WTC11 (cell line): ENCODE results near the gene RAB22A. TPM values are rescaled to one million over a fixed set of nuclear protein-coding genes. Genes with fewer than 3 reads are reported as not detected.

Experiments
- ATAC-seq: fragments of 200-7000 bp; cut with Tn5 transposase; 2 replicates; pipeline ENCODE4 v1.10.0; 2021; ENCODE audit warnings: mild to moderate bottlenecking, moderate library complexity
- CTCF ChIA-PET: fragments of 300-600 bp; sonication (Branson Sonifier 250); formaldehyde crosslinking; loops from one replicate; lab custom pipeline; 2021; ENCODE audit warnings: antibody characterized with exemption; lab: Charles Lee
- POLR2A ChIA-PET: fragments of 350-600 bp; sonication (Branson Sonifier 250); formaldehyde crosslinking; loops from one replicate; lab custom pipeline; 2021; ENCODE audit warnings: antibody characterized with exemption; lab: Charles Lee
- DNase-seq: peaks from one replicate; pipeline ENCODE4 v3.0.0; 2021; ENCODE audit warnings: low spot score
- H3K27ac Mint-ChIP-seq: 2 replicates; pipeline ENCODE4 v1.8.0; 2021; ENCODE audit warnings: mixed read lengths
- H3K27me3 Mint-ChIP-seq: 2 replicates; pipeline ENCODE4 v1.8.0; 2021; ENCODE audit warnings: low read depth, mild to moderate bottlenecking, moderate library complexity, mixed read lengths
- H3K36me3 Mint-ChIP-seq: 2 replicates; pipeline ENCODE4 v1.8.0; 2021; ENCODE audit warnings: mixed read lengths
- H3K4me1 Mint-ChIP-seq: 2 replicates; pipeline ENCODE4 v1.8.0; 2022; ENCODE audit warnings: mixed read lengths
- H3K4me3 Mint-ChIP-seq: 2 replicates; pipeline ENCODE4 v1.8.0; 2021; ENCODE audit warnings: mild to moderate bottlenecking, moderate library complexity, mixed read lengths
- H3K9me3 Mint-ChIP-seq: 2 replicates; pipeline ENCODE4 v1.8.0; 2021; ENCODE audit warnings: mixed read lengths
- ATF1 ChIP-seq: sonication (generic); formaldehyde crosslinking; IDR thresholded peaks from 2 replicates; pipeline ENCODE4 v1.8.1; 2023; ENCODE audit warnings: mild to moderate bottlenecking, moderate library complexity, missing genetic modification reagents
- CBFB ChIP-seq: sonication (generic); formaldehyde crosslinking; IDR thresholded peaks from 2 replicates; pipeline ENCODE4 v1.8.1; 2022; ENCODE audit warnings: mild to moderate bottlenecking, low read depth, missing genetic modification reagents
- GABPB1 ChIP-seq: sonication (generic); formaldehyde crosslinking; IDR thresholded peaks from 2 replicates; pipeline ENCODE4 v1.8.1; 2023; ENCODE audit warnings: mild to moderate bottlenecking, missing genetic modification reagents
- IRF2 ChIP-seq: sonication (generic); formaldehyde crosslinking; IDR thresholded peaks from 2 replicates; pipeline ENCODE4 v1.8.0; 2022; ENCODE audit warnings: low read depth, missing genetic modification reagents, borderline replicate concordance
- KAT7 ChIP-seq: sonication (generic); formaldehyde crosslinking; IDR thresholded peaks from 2 replicates; pipeline ENCODE4 v1.8.1; 2023; ENCODE audit warnings: missing genetic modification reagents, mild to moderate bottlenecking, borderline replicate concordance
- MXD4 ChIP-seq: fragments of 250-450 bp; sonication (Bioruptor Pico); IDR thresholded peaks from 2 replicates; pipeline ENCODE4 v1.8.0; 2021; ENCODE audit warnings: mild to moderate bottlenecking, moderate library complexity, borderline replicate concordance
- ZNF138 ChIP-seq: sonication (generic); formaldehyde crosslinking; conservative IDR thresholded peaks from 2 replicates; pipeline ENCODE4 v1.8.1; 2022; ENCODE audit warnings: mild to moderate bottlenecking, moderate library complexity, missing genetic modification reagents
- ZNF396 ChIP-seq: fragments of 250-450 bp; sonication (Bioruptor Pico); IDR thresholded peaks from 2 replicates; pipeline ENCODE4 v1.8.0; 2021; ENCODE audit warnings: mild to moderate bottlenecking, moderate library complexity, borderline replicate concordance
- total RNA-seq: library from RNA; stranded (reverse); gene quantifications from 3 replicates; pipeline ENCODE4 v1.2.3, GENCODE V29; 2021
- TF ChIP-seq, protein P1 (sequence below): sonication (generic); formaldehyde crosslinking; conservative IDR thresholded peaks from 2 replicates; pipeline ENCODE4 v1.8.1; 2023; ENCODE audit warnings: mild to moderate bottlenecking, low read depth, missing genetic modification reagents, moderate library complexity
- TF ChIP-seq, protein P2 (sequence below): sonication (generic); formaldehyde crosslinking; IDR thresholded peaks from 2 replicates; pipeline ENCODE4 v1.8.0; 2022; ENCODE audit warnings: missing genetic modification reagents
- TF ChIP-seq, protein P3 (sequence below): sonication (generic); formaldehyde crosslinking; IDR thresholded peaks from 2 replicates; pipeline ENCODE4 v1.8.1; 2023; ENCODE audit warnings: mild to moderate bottlenecking, missing genetic modification reagents, borderline replicate concordance
- TF ChIP-seq, protein P4 (sequence below): fragments of 250-450 bp; sonication (Bioruptor Pico); IDR thresholded peaks from 2 replicates; pipeline ENCODE4 v1.9.0; 2021; ENCODE audit warnings: mild to moderate bottlenecking, borderline replicate concordance
- TF ChIP-seq, protein P5 (sequence below): sonication (generic); formaldehyde crosslinking; IDR thresholded peaks from 2 replicates; pipeline ENCODE4 v1.8.1; 2022; ENCODE audit warnings: low read depth, missing genetic modification reagents, borderline replicate concordance

RAB22A gene
- total RNA-seq, 1 experiment from 2014 or later, result 6.0 TPM

DNA sequence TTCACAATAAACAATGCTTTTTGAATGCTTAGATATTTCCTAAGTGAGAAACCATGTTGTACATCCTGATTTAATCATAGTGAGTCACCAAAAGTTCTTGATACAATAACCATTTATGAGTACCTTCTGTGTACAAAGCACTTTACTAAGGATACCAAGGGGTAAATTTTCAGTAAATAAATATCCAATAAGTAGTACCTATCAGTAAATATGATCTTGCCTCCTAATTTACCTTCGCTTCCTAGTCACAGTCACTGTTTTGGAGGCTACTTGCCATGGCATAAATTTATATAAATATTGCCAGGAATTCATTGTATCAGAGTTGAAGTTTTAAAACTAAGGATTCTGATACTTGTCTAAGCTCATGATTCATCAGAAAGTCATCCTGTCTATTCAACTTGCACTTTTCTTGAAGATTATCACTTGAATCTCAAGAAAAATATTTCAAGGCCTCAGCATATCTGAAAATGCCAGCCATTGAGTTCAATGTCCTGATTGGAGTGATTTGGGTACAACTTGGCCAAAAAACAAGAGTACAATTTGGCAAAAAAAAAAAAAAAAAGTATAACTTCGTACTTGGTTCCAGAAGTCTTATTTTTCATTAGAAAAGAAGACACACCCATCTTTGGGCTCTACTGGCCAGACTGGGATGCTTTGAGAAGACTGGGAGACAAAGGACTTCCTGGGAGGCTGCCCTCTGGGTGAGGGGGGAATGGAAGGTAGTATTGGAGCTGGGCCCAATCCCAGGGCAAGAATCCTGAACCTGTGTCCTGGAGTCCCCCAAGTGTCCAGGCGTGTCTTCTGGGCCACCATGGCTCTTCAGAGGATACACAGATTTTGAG lies 32.8 kb downstream of the RAB22A start (continued):
- TF ChIP-seq, protein P1, sequence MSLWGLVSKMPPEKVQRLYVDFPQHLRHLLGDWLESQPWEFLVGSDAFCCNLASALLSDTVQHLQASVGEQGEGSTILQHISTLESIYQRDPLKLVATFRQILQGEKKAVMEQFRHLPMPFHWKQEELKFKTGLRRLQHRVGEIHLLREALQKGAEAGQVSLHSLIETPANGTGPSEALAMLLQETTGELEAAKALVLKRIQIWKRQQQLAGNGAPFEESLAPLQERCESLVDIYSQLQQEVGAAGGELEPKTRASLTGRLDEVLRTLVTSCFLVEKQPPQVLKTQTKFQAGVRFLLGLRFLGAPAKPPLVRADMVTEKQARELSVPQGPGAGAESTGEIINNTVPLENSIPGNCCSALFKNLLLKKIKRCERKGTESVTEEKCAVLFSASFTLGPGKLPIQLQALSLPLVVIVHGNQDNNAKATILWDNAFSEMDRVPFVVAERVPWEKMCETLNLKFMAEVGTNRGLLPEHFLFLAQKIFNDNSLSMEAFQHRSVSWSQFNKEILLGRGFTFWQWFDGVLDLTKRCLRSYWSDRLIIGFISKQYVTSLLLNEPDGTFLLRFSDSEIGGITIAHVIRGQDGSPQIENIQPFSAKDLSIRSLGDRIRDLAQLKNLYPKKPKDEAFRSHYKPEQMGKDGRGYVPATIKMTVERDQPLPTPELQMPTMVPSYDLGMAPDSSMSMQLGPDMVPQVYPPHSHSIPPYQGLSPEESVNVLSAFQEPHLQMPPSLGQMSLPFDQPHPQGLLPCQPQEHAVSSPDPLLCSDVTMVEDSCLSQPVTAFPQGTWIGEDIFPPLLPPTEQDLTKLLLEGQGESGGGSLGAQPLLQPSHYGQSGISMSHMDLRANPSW (CRISPR knock-in tag), result no peak
- TF ChIP-seq, all 79 proteins: peak for 0

DNA sequence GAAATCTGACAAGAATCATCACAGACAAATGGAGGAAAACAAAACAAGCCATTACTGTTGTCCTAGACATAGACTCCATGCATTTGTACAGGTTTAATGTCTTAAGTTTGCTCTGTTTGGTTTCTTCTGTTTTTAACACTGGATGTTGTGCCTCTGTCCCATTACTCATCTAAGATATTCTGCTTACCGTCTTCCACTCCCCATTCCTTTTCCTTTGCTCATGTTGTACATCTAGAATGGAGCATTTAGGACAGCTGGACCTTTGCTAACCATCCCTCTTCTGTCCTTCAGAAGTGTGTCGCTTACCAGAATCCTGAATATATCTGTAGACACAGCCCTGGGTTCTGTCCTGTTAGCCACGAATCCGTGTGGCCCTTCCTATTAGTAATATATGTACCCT lies 35.2 kb downstream of the RAB22A start:
- TF ChIP-seq, protein P2, sequence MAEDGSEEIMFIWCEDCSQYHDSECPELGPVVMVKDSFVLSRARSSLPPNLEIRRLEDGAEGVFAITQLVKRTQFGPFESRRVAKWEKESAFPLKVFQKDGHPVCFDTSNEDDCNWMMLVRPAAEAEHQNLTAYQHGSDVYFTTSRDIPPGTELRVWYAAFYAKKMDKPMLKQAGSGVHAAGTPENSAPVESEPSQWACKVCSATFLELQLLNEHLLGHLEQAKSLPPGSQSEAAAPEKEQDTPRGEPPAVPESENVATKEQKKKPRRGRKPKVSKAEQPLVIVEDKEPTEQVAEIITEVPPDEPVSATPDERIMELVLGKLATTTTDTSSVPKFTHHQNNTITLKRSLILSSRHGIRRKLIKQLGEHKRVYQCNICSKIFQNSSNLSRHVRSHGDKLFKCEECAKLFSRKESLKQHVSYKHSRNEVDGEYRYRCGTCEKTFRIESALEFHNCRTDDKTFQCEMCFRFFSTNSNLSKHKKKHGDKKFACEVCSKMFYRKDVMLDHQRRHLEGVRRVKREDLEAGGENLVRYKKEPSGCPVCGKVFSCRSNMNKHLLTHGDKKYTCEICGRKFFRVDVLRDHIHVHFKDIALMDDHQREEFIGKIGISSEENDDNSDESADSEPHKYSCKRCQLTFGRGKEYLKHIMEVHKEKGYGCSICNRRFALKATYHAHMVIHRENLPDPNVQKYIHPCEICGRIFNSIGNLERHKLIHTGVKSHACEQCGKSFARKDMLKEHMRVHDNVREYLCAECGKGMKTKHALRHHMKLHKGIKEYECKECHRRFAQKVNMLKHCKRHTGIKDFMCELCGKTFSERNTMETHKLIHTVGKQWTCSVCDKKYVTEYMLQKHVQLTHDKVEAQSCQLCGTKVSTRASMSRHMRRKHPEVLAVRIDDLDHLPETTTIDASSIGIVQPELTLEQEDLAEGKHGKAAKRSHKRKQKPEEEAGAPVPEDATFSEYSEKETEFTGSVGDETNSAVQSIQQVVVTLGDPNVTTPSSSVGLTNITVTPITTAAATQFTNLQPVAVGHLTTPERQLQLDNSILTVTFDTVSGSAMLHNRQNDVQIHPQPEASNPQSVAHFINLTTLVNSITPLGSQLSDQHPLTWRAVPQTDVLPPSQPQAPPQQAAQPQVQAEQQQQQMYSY (CRISPR knock-in tag), result no peak
- TF ChIP-seq, protein P3, sequence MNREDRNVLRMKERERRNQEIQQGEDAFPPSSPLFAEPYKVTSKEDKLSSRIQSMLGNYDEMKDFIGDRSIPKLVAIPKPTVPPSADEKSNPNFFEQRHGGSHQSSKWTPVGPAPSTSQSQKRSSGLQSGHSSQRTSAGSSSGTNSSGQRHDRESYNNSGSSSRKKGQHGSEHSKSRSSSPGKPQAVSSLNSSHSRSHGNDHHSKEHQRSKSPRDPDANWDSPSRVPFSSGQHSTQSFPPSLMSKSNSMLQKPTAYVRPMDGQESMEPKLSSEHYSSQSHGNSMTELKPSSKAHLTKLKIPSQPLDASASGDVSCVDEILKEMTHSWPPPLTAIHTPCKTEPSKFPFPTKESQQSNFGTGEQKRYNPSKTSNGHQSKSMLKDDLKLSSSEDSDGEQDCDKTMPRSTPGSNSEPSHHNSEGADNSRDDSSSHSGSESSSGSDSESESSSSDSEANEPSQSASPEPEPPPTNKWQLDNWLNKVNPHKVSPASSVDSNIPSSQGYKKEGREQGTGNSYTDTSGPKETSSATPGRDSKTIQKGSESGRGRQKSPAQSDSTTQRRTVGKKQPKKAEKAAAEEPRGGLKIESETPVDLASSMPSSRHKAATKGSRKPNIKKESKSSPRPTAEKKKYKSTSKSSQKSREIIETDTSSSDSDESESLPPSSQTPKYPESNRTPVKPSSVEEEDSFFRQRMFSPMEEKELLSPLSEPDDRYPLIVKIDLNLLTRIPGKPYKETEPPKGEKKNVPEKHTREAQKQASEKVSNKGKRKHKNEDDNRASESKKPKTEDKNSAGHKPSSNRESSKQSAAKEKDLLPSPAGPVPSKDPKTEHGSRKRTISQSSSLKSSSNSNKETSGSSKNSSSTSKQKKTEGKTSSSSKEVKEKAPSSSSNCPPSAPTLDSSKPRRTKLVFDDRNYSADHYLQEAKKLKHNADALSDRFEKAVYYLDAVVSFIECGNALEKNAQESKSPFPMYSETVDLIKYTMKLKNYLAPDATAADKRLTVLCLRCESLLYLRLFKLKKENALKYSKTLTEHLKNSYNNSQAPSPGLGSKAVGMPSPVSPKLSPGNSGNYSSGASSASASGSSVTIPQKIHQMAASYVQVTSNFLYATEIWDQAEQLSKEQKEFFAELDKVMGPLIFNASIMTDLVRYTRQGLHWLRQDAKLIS (CRISPR knock-in tag), result no peak
- no peak for TF ChIP-seq ZNF396 (CRISPR knock-in tag)
- CTCF ChIA-PET, result no interaction called here

DNA sequence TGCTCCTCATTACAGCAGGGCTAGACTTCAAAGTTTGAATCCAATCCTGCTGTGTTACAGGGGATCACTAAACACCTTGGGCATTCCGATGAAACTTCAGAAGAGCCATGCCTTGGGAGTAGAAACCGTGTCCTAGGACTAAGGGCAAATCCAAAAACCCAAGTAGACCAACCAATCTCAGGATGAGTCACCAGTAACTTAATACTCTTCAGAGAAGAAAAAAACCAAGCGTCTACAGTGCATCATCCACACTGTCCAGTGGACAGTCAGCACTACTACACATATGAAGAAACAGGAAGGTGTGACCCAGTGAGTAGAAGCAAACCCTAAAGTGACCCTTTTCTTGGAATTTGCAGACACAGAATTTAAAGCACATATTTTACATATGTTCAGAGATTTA lies 40.1 kb downstream of the RAB22A start:
- no peak for ATAC-seq
- Mint-ChIP-seq H3K27ac (no peak overlapping the region), H3K4me1 (no peaks in the 10 kb centered on the region), H3K27me3 (no peaks in the 10 kb centered on the region), H3K4me3 (no peak overlapping the region), H3K9me3 (peaks cover 4% of the 10 kb centered on the region; the same call in 1 of the 2 replicates), H3K36me3 (peaks cover 22% of the 10 kb centered on the region)
- ChIA-PET POLR2A (no interaction called here), CTCF (no interaction called here)
- DNase-seq, result no peak
- no peak for TF ChIP-seq ATF1 (CRISPR knock-in tag)
- no peak for TF ChIP-seq MXD4 (CRISPR knock-in tag)
- TF ChIP-seq KAT7 (CRISPR knock-in tag), result no peak
- TF ChIP-seq, protein P4, sequence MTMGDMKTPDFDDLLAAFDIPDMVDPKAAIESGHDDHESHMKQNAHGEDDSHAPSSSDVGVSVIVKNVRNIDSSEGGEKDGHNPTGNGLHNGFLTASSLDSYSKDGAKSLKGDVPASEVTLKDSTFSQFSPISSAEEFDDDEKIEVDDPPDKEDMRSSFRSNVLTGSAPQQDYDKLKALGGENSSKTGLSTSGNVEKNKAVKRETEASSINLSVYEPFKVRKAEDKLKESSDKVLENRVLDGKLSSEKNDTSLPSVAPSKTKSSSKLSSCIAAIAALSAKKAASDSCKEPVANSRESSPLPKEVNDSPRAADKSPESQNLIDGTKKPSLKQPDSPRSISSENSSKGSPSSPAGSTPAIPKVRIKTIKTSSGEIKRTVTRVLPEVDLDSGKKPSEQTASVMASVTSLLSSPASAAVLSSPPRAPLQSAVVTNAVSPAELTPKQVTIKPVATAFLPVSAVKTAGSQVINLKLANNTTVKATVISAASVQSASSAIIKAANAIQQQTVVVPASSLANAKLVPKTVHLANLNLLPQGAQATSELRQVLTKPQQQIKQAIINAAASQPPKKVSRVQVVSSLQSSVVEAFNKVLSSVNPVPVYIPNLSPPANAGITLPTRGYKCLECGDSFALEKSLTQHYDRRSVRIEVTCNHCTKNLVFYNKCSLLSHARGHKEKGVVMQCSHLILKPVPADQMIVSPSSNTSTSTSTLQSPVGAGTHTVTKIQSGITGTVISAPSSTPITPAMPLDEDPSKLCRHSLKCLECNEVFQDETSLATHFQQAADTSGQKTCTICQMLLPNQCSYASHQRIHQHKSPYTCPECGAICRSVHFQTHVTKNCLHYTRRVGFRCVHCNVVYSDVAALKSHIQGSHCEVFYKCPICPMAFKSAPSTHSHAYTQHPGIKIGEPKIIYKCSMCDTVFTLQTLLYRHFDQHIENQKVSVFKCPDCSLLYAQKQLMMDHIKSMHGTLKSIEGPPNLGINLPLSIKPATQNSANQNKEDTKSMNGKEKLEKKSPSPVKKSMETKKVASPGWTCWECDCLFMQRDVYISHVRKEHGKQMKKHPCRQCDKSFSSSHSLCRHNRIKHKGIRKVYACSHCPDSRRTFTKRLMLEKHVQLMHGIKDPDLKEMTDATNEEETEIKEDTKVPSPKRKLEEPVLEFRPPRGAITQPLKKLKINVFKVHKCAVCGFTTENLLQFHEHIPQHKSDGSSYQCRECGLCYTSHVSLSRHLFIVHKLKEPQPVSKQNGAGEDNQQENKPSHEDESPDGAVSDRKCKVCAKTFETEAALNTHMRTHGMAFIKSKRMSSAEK (CRISPR knock-in tag), result no peak
- TF ChIP-seq, protein P5, sequence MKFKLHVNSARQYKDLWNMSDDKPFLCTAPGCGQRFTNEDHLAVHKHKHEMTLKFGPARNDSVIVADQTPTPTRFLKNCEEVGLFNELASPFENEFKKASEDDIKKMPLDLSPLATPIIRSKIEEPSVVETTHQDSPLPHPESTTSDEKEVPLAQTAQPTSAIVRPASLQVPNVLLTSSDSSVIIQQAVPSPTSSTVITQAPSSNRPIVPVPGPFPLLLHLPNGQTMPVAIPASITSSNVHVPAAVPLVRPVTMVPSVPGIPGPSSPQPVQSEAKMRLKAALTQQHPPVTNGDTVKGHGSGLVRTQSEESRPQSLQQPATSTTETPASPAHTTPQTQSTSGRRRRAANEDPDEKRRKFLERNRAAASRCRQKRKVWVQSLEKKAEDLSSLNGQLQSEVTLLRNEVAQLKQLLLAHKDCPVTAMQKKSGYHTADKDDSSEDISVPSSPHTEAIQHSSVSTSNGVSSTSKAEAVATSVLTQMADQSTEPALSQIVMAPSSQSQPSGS (CRISPR knock-in tag), result no peak
- no peak for TF ChIP-seq ZNF396 (CRISPR knock-in tag)
- TF ChIP-seq CBFB, result no peak
- TF ChIP-seq ZNF138 (CRISPR knock-in tag), result no peak
- no peak for TF ChIP-seq IRF2 (CRISPR knock-in tag)
- no peak for TF ChIP-seq GABPB1 (CRISPR knock-in tag)

More for the DNA sequence above, 35.2 kb downstream of the RAB22A start:
- Mint-ChIP-seq H3K9me3 (peaks cover 17% of the 10 kb centered on the region), H3K4me3 (no peak overlapping the region), H3K27me3 (no peaks in the 10 kb centered on the region), H3K36me3 (peaks cover 28% of the 10 kb centered on the region), H3K4me1 (peaks cover 20% of the 10 kb centered on the region), H3K27ac (no peak overlapping the region; the same call in 1 of the 2 replicates)
- POLR2A ChIA-PET, result no interaction called here
- DNase-seq (no peak), ATAC-seq (no peak)
